GM21717 (cell line): Measurements from ENCODE around the gene FHIT.

Experiments
- ATAC-seq: cut with Tn5 transposase; IDR thresholded peaks from one replicate; pipeline ENCODE4 v1.9.1; 2021; ENCODE audit warnings: mild to moderate bottlenecking, moderate library complexity; ENCODE audit not compliant: unreplicated experiment

FHIT gene

DNA sequence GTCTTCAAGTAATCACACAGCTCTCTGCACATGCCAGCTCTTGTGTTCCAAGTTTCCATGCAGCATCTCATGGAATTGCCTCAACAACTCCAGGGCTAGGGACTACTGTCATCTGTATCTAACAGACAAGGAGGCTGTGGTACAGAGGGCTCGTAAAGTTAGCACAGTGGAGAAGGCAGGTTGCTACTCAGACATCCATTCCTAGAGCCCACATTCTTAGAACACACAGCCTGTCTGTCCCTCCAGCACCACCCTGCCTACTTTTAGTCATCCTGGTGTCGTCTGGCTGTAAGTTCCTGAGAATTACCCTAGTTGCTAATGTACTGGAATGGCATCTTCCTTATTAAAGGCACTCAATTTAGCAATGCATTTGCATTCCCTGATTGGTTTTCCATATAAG lies 862.5 kb downstream of the FHIT start:
- ATAC-seq, result no peak

DNA sequence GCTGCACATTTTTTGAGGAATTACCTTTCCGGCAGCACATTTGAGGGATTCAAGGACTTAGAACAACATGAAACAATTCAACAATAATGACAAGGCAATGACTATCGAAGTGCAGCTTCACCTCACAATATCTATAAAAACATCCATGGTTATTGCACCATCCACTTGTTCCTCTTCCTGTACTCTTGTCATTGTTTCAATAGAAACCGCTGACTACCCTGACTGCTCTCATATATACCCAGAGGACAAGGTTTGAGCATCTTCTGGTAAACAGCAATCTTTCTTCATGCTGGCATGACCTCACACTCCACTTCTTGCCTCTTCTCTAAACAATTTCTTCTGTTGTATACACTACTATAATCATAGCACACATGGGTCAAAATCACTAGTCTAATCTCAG lies 864.9 kb downstream of the FHIT start:
- no peak for ATAC-seq

DNA sequence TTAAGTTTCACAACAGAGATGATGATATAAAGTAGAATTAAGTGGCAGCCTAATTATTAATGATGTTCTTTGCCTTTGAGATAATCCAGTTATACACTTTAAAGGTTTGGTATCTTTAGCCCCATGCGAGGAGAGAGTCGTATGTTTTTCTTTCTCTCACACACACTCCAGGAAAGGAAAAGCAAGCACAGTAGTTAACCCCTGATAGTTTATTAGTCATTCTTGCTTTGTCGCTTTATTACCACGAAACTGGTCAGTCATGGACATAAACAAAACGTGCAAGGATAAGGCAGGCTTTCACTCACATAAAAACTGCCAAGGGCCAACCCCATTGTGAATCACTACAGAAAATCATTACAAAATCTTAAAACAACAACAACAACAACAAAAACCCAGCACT lies 866.9 kb downstream of the FHIT start:
- no peak for ATAC-seq

- ATAC-seq, result no peak
Observed at GRCh38 chr3:60383345-60383744, 867.9 kb downstream of the FHIT start.

DNA sequence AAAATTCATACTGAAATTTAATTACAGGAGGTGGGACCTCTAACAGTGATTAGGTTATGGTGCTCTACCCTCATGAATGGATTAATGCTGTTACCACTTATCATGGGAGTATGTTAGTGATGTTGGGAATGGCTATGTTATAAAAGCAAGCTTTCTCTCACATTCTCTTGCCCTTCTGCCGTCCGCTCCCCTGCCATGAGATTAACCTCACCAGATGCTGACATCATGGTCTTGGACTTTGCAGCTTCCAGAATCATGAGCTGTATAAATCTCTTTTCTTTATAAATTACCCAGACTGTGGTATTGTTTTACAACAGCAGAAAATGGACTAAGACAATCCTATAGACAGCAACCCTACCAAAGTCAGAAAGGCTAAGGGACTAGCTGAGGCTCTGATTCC lies 884.8 kb downstream of the FHIT start:
- no peak for ATAC-seq

DNA sequence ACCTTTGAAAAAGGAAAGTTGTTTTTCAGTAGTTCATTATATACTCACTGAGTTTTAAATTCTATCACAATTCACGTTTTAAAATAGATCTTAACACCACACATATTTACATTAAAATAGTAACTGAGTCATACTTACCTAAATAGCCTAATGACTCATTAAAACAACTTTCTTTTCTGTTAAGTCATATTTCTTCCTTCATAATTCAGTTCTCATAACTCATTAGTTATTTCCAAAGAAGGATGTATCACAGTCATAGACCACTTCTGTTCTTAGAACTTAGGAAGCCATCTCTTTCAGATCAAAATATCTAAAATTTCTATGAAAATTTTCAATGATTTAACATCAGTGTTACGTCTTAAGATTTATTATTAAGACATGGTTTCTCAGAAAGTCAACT lies 885.9 kb downstream of the FHIT start:
- no peak for ATAC-seq

- no peak for ATAC-seq
Observed at GRCh38 chr3:60364475-60364874, 886.8 kb downstream of the FHIT start.

GRCh38 chr3:60363817-60364216 lies 887.4 kb downstream of the FHIT start:
- ATAC-seq, result no peak

GRCh38 chr3:60355825-60356224 lies 895.4 kb downstream of the FHIT start:
- no peak for ATAC-seq

DNA sequence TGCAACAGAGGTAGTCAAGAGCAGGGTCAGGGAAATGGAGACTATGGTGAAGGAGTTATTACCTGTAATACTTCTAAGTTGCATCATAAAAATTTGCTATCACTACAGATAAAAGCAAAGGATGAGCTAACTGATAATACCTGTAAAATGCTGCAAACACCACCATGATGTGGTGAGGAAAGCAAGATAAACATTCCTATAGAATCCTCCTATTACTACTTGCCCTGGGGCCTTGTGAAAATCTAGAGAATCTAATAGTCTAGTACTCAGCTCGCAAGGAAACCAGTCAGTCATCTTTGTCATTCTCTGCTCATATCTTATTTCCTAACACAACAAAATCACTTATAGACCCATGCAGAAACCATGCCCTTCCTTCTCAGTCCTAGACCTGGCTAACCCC lies 899.8 kb downstream of the FHIT start:
- ATAC-seq, result no peak

DNA sequence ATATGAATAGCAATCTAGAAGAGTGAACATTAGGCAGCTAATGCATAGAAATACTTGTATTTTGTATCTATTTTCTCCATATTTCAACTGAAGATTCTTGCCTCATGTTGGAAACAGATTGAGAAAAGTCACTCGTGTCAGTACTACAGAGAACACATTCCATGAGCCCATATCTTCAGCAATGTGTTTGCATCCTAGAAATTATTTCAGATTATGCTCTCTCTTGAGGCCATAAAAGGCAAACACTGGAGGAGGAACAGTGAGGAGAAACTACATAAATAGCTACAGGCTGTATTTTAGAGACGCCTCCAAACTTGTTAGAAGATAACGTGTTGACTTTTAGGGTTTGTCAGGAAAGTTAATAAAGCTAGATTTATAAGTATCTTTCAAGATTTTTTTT lies 906.9 kb downstream of the FHIT start:
- ATAC-seq, result no peak

DNA sequence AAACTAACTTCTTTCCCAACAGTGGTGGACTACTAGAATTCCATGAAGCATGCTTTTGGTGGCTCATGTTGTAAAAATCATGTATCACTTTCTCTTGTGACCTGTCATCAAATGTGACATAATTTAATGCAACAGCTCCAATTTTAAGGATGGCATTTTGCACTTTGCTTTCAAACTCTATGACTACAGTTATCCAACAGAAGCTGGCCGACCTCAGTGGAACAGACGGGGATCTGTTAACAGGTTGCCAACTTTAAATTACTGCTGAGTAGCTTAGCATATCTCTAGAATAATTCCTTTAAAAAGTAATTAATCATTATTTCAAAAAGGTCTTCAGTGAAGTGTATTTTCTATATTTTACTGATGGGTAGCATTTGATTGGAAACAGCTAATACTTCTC lies 907.4 kb downstream of the FHIT start:
- no peak for ATAC-seq

DNA sequence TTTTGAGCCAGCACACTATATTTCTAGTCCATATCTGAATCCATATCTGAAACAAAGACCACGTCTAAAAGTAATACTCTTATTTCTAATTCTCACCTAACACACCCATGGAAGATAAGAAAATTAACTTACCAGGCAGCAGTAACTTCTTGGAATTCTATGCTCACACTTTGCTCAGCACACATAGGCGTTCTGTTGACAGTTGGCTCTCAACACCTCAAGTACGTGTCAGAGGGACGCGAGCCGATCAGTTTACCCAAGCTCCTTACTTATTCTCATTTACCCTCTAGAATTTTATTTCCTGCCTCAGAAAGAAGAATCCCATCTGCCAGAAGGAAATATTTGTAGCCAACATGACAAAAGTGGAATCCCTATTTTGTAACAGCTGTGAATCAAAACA lies 911.9 kb downstream of the FHIT start:
- no peak for ATAC-seq

DNA sequence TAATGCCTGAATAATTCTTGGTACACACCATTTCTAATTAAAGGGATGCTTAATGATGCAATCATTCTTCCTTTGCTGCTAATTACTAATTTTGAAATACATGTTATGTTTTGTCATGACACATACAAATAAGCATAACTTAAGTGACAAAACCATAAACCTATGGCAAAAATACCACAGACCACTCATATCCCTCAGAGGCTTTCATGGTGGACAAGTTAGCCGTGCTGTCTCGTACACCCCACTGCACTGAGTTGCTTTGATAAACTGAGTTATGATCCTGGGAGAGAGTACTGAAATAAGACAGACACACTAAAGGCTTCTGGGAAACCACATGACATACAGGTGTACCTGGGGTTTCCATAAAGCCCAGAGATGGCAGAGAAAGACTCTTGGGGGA lies 913.8 kb downstream of the FHIT start:
- no peak for ATAC-seq

DNA sequence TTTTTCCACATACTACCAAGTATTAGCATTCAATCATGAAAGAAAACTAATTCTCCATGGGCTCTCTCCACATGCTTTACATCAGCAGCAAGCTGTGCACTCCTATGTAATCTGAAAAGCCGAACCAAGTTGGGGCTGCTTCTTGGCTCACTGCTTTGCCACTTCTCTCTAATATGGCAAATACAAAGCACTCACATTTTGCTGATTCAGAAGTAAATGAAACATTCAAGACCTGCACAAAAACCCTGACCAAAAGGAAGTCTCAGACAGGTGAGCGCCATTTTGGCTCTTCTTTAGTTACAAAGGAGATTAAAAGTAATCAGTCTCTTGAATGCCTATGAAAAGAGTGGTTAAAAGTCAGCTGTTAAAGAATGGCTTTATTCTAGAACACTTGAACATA lies 915.2 kb downstream of the FHIT start:
- ATAC-seq, result no peak

DNA sequence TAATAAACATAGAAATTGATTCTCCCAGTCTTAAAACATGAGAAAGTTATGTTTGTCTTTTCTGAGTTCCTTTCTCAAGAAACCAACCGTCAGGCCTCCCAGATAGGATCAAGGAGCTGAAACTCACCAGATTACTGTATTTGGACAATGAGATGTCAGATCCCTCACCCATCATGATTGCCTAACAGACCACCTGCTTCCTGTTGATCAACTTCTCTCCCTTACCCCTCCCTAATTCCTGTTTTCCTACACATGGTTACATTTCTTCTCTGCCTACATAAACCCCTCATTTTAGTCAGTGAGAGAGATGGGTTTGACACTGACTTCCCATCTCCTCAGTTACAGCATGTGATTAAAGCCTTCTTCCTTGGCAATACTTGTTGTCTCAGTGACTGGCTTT lies 917.5 kb downstream of the FHIT start:
- ATAC-seq, result no peak

GRCh38 chr3:60330107-60330506 lies 921.1 kb downstream of the FHIT start:
- no peak for ATAC-seq

- ATAC-seq, result no peak
Observed at GRCh38 chr3:60325610-60326170, 925.6 kb downstream of the FHIT start.

GRCh38 chr3:60323651-60324050 lies 927.6 kb downstream of the FHIT start:
- ATAC-seq, result no peak

GRCh38 chr3:60323180-60323579 lies 928.1 kb downstream of the FHIT start:
- no peak for ATAC-seq

DNA sequence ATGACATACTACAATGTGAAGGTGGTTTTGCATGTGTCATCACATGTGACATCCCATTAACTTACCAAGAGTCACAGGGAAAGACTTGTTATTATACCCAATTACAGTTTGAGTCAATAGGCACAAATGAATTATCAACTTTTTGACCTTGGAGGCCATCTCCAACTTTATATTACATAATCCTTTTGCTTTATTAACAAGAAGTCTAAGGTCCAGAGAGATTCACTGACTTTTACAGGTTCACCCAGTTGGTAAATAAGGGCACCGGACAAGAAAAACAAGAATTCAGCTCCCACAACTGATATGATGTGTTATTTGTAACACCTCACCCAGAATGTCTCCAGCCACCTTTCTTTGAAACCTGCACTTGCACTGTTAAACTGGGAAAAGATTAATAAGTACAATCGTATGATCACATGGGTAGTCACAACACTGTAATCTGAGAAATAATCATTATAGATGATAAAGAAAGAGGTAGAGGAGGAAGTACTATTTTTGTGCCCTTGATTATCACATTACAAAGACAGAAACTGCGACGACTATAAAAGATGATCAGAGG lies 928.9 kb downstream of the FHIT start:
- no peak for ATAC-seq

DNA sequence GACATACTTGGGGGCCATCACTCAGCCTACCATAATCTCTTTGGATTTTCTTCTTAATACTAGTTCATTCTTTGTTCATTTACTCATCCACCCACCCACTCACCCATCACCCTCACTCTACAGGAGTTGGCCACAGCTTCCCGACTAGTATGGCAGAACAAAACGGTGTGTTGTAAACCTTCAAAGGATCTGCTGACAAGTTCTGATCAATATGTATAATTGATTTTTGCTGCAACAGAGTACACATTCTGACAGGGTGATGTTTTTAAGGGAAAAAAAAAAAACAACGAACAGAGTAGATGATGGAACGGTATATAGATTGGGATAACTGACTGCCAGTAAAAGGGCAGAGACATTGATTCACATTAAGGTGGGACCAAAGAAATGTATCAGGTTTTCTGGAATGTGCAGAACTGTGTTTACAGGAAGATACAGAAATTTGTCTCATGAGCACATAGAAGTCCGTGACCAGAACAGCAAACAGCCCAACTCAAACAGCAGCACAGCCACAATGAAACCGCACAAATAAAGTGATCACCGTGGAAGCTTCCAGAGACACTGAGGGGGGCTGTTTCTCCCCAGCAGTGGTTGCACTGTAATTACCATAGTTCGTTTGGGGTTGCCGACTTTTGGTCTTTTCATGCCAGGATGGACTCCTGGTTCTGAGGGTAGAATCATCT lies 931.9 kb downstream of the FHIT start:
- no peak for ATAC-seq
